Erythroblast (primary cell): ENCODE measurements around the gene ITGAV.

ENCODE experiments used
- GATA1 ChIP-seq: IDR thresholded peaks from 2 replicates; pipeline ENCODE4 v1.6.1; 2011; ENCODE audit warnings: low read depth, mild to moderate bottlenecking, control low read depth, low read length, moderate library complexity
- POLR2A ChIP-seq: IDR thresholded peaks from 2 replicates; pipeline ENCODE4 v1.6.1; 2011; ENCODE audit warnings: mild to moderate bottlenecking, low read length

DNA sequence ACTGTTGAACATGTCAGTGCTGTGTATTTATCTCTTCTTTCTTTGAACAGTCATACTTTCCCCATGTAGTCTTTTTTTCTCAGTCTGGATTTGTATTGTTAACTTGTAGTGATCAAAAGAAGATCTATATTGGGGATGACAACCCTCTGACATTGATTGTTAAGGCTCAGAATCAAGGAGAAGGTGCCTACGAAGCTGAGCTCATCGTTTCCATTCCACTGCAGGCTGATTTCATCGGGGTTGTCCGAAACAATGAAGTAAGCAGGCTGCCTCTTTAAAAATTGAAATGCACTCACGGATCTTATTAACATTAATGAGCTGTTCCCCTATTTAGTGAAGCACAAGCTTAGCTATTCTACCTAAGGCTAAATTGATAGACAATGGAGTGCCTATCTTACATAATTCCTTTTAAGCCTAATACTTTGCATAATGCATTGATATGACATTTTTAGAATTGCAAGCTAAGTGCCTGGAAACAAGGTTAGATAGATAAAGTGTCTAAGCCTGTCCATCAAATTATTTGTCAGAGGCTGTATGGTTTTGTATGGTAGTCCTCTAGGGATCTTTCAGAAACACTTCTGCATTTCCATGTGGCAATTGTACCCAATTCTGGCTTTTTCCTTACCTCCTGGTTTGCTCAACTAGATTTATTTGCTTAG lies 74.7 kb downstream of the ITGAV start:
- TF ChIP-seq POLR2A (no peak), GATA1 (no peak)
